CD4-positive, alpha-beta T cell treated with Interleukin-1 beta for 1 hour (primary cell): ENCODE results near the gene PDZK1IP1.
"Not testable (repeated sequence)": the region's sequence is repeated elsewhere in the genome, so short reads cannot be mapped to it uniquely, and the experiment has no call there.

Experiments used
- DNase-seq, 2 donors: peaks; one replicate each; pipeline ENCODE4 v3.0.0-alpha.2; 2020 to 2022

Gene PDZK1IP1

DNA sequence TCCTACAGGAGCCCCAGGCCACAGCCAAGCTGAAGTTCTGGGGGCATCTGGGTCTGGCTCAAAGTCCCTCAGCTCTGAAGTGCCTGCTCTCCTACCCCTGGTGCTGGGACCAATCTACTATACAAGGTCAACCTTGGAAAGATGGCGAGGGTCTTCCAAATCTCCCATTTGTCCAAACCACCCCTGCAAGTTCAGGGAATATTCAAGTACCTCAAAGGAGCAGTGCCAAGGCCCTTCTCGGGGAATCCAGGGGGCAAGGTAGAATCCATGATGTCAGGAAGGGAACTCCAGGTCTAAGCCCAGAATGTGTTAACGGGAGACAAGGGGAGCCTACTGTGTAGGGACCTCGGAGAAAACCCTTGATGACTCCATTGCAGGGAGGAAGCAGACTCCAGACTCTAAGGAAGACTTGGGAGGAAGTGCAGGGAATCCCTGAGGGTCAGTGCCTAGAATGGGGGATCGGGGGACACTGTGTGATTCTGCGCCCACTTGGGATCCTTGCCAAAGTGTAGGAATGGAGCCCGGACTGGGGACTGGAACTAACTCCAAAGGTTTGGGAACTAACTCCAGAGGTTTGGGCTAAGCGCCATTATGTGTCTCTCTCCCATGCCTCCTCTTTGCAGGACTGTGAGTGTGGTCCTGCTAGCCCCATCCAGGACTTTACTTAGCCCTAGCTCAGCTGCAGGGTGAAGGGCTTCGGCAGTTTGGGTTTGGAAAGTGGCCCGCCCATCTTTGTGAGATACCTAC, 33.5 kb upstream of the PDZK1IP1 start:
- no peak for DNase-seq

DNA sequence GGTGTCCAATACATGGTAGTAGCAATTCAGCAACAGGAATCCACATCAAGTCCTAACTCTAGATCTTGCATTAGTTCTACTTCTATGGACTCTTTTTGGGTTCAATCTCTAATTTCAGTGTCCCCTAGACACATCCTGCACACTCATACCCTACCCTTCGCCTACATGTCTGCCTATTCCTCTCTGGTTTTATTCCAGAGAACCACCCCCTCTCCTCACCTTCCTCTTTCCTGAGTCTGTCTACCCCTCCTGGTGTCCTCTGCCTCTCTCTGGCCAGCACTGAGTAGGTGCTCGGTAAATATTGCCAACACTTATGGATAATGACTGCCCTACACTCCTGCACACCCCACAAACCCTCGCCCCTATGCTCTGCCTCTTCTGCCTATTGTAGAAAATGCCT, 32.6 kb upstream of the PDZK1IP1 start:
- DNase-seq, result no peak

DNA sequence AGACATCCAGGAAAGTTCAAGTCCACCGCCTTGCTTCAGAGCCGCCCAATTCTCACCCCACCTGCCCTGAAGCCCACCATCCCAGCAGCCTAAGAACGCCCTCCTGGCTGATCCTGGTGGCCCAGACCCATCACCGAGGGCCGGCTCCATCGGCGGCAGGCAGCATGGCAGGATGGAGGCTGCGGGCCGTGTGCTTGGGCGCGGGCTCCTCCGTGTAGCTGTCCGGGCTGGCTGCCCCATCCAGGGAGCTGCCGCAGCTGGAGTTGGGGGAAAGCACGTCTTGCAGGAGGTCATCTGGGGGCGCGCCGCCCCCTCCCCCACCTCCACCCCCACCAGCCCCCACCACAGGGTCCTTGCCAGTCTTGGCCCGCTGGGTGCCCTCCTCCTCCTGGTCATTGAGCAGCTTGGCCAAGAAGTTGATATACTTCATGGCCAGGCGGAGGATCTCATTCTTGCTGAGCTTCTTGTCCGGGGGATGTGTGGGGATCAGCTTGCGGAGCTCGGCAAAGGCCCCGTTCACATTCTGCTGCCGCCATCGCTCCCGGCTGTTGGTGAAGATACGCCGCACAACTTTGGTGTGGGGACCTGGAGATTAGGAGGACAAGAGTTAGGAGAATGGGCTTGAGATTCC, 29.9 kb upstream of the PDZK1IP1 start:
- DNase-seq, result no peak

DNA sequence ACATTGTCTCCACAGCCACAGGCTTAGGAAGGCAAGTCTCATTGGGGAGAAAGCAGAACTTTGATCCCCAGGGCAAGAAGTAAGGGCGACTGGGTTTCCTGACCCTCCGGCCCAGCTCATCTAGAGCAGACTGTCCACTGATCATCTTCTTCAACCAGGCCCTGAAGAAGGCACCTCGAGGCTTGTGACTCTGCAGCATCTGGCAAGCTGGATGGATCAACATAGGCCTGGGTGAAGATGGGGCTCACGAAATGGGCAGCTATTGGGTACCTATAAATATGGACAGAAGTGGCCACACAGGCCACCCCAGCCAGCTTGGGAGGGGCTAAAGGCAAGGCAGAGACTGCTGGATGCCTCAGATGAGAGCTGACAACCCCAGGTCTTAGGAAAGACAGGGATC, 29.2 kb upstream of the PDZK1IP1 start:
- DNase-seq, result no peak

DNA sequence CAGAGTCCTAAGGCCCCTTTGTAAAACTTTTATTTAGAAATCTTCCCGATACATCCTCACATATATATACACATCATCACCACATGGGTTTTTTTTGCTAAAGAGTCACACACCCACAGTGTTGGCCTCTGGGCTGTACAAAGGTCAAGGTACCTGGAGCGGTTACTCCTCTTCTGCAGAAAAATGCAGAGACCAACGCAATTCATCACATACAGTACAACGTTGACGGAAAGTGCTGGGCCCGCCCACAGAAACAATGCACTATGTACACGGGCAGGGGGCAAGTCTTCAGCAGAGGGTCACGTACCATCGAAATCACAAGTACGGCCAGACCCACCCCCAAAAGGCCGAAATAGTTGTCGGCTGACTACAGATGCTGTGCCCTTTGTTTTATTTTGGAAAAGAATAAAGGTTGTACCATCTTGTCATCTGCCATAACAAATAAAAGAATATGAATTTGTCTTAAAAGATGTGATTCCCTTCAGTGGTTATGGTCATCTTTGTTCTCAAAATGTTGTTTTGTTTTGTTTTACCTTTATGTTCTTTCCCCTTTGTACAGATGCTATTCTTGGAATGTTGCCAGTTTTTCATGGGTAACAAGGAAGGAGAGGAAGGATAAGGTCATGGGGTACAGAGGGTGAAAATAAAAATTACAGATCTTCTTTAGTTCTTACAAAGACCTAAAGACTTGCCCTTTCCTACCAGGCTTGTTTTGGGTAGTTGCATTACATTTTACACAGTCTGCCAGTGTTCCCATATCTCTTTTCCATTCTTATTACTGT, 26.6 kb upstream of the PDZK1IP1 start:
- no peak for DNase-seq

DNA sequence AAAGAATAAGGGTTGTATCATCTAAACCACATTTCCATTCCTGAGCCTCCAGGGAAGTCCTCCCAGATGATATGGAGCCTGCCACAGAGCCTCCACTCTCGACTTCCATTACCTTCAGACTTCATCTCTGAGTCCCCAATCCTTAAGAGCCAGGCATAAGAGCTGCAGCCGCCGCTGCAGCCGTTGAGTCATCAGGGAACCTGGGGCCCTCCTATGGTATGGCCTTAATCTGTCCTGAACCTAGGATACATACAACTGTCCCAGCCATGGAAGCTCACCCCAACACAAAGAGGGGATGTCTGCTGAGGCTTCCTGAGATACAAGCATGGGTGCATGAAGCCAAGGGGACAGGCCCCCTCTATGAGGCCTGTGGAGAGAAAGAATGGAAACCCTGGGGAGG, 25.9 kb upstream of the PDZK1IP1 start:
- no peak for DNase-seq

DNA sequence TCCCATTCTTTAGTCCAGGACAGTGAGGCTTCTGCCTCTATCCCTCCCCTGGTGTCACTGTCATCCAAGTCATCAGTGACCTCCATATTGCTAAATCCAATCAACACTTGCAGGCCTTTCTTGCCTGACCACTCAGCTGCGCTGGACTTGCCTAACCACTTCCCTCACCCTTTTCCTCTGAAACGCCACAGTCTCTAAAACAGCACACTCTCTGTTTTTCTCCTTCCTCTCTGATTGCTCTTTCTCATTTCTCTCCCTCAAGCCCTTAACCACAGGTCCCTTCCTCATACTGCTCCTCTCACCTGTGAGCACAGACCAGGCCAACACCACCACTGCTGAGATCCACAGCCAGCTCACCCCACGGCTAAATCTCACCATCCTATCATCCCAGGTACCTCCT, 24.7 kb upstream of the PDZK1IP1 start:
- DNase-seq, result no peak

DNA sequence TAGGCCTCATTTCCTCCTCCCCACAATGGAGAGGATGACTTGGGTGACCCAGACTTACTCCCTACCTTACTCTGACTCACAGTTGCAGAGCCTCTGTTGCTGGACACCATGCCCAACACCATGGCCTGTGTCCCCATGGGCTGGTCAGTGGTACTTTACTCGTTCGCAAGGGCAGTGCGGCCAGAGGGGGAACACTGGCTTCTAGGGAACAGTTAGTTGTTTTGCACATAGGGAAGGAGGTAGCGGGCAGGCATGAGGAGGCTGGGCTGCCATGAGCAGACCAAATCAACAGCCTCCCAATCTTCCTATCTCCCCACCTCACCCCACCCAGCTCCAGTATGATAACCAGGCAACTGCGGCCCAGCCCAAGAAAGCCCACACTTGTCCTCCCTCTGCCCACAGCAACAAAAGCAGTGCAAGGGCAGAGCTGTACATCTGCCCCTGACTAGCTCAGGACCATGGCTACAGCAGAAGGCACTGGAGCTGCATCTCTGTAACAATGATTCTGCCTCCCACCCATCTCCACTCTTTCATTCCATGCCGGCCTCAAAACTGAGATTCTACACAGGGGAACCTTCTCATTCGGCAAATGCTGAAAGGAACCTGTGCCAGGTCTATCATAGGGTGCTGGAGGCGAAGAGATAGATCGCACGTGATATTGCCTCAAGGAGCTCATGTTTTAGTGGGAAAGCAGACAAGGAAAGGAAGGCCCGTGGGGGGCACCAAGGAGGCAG, 23.6 kb upstream of the PDZK1IP1 start:
- no peak for DNase-seq

DNA sequence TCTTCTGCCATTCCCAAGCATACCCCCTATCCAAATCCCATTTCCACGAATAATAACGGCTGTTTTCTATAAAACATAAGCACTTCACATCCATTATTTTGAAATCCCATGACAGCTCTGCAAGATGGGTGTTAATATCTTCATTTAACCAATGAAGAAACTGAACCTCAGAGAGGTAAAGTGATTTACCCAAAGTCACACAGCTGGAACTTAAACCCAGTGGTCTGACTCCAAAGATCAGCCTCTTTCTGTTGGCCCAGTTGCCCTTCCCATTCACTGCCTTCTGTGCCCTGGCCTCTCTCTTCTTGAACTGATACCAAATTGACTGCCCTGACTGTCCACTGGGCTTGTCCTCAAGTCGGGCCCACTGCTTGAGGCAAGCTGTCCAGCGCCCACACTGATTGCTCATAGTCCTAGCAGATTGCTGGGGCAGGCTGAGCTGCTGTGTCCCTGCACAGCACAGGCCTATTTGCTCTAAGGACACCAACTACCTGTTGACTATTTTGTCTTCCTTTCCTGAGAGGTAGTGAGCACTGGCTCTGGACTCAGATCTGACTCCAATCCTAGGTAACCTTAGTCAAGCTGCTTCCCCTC, 22.9 kb upstream of the PDZK1IP1 start:
- no peak for DNase-seq

DNA sequence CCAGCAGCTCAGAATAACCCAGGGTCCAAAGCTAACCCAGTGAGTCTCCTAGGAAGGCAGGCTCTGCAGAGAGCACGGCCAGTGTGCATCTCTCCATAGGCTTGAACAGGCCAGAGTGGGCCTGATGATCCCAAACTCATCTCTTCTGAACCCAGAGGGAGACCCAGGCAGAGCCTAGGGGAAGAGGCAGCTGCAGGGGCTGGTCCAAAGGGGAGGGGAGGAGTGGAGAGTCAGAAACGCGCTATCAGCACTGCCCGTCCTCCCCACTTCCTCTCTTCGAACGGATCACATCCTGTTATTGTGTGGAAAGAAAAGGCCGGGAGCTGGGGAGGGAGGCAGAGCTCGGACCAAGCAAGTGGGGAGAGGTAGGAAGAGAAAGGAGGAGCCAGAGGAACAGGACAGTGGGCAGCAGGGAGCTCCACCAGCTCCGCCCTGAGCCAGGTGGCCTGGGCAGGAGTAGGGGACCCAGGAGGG, 22.0 kb upstream of the PDZK1IP1 start:
- DNase-seq, result no peak

DNA sequence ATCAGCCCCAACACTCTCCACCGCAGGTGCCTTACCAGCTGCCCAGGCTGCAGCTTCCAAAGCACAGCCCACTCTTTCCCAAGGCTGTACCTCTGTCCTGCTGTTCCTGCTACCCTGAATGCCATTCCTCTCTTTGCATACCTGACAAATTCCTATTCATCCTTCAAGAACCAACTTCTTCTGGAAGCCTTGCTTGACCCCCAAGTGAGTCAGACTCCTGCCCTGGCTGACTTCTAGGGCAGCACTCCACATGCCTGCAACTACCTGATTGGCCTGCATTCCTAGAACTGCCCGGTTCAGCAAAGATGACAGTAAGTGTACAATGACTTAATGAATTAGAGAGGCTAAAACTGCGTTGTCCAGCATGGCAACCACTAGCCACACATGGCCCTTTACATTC, 20.8 kb upstream of the PDZK1IP1 start:
- no peak for DNase-seq

DNA sequence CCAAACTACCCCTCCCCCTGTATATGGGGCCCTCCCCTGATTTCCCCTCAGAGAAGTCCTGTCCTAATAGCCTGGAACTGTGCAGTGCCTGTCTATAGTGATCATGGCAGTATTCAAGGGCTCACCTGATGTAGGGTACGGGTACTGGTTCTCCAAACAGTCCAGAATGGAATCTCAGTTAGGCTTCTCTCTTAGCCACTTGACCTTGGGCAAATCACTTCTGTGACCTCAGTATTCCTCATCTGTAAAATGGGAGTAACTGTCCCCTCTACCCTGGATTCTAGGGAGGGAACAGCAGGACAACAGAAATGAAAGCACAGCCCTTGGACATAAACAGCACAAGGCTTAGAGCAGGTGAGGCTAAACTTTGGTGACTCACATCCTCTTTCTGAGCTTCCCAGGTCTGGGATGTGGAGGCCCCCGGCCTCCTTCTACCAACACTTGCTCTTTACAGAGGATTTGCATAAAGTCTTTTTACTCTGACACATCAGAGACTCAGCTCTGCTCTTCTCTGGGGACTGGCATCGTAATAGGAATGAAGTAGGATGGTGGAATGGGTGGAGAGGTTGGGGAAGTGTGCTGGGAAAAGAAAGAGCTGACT, 20.0 kb upstream of the PDZK1IP1 start:
- DNase-seq, result no peak

DNA sequence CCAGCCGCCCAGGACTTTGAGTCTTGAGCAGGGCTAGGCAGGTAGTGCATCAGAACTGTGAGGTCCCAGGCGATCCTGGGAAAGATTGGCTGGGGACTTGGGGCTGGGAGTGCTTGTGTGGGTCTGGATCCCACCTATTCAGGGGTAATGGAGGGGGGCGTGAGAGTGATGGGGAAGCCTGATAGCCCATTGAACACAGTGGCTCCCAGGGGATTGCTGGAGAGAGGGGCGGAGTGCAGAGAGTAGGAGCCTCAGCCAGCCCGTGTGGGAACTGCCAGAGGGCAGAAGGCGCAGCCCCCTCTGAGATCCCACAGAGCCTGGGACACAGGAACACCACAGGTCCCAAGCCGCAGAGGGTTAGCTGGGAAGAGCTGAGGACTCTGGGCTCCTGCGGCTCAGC, 19.3 kb upstream of the PDZK1IP1 start:
- no peak for DNase-seq

DNA sequence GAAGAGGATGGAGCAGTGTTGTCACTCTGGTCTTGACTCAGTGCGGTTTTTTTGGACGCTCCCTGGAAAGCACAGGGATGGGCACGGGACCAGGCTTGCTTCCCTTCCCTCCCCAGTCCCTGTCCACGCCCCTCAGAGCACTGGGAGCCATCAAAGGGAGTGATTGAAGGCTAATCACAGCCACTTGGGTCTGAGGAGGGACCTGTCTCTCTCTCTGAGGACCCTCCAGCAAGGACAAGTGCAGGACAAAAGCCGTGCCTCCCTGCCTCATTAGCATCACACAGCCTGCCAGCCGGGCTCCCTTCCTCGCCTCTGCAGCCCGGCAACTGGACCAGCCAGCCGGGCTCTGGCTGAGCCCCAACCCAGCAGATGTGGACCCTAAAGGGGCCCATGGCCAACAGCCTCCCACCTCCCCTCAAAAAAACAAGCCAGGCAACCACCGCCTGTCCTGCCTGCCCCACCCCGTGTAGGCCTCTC, 18.6 kb upstream of the PDZK1IP1 start:
- no peak for DNase-seq

DNA sequence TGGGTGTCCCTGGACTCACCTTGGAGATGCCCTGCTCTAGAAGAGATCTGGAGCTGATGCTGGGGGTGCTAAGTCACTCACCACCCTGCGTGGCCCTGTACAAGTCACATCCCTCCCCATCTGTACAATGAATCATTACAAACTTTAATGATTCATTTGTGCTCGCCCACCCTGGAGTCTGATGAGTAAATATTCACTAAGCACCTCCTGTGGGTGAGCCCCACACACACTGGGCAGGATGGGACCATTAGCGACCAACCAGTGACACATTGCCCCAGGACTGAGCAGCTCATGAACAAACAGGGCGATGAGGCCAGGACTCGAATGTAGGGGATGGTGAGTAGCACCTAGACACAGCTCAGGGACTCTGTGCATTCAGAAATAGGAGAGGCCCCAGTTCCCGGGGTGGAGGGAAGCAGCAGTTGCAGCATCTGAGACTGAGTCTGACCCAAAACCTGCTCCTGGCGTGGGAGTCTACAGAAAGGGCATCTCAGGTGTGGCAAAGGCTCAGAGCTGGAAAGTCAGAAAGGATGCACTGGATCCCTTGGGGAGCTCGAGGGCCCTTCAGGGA, 18.1 kb upstream of the PDZK1IP1 start:
- no peak for DNase-seq

DNA sequence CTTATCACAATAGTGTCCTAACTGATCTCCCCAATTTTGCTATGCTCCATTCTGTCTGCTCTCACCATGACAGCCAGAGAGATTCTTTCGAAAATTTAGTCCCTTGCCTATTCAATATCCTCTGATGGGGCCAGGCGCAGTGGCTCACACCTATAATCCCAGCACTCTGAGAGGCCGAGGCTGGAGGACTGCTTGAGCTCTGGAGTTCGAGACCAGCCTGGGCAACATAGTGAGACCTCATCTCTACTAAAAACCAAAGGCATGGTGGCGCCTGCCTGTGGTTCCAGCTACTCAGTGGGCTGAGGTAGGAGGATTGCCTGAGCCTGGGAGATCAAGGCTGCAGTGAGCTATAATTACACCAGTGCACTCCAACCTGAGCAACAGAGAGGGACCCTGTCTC, 16.1 kb upstream of the PDZK1IP1 start:
- no peak for DNase-seq

DNA sequence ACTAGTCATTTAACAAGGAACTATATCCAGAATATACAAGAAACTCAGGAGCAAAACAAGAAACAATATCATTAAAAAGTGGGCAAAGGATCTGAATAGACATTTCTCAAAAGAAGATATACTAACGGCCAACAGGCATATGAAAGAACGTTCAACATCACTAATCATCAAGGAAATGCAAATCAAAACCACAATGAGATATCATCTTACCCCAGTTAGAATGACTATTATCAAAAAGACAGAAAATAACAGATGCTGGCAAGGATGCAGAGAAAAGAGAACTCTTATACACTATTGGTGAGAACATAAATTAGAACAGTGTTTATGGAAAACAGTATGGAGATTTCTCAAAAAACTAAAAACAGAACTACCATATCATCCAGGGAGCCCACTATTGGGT, 13.7 kb upstream of the PDZK1IP1 start:
- not testable (repeated sequence) for DNase-seq

DNA sequence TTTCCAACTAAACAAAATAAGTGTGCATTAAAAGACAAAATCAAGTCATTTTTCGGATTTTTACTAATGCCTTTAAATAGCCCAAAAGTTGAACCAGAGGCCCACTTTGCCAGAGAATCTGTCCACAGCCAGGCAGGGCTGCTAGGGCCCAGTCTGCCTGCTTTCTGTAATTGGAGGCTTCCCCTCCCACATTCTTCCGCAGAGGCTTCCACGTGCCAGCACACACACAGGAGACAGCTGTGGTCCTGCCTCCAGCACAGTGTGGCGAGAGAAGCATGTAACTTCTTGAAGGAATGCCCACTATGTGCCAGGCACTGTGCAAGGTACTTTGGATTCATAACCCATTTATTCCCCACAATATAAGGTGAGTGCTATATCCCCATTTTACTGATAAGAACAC, 11.3 kb upstream of the PDZK1IP1 start:
- DNase-seq, result no peak

DNA sequence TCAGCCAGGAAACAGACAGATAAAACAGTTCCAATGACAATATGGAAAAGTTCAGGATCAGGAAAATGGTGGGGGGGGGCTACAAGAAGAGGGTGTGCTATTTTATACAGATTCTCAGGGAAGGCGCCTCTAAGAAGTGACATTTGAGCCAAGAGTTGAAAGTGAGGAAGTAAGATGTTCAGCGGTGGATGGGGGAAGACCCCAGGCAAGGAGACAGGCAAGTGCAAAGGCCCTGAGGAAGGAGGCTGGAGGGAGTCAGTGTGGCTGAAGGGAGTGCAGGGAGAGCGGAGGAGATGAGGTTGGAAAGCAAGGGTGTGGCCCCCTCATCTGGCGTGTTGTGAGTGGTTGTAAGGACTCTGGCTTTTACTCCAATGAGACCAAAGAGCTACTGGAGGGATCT, 8.4 kb upstream of the PDZK1IP1 start:
- no peak for DNase-seq

DNA sequence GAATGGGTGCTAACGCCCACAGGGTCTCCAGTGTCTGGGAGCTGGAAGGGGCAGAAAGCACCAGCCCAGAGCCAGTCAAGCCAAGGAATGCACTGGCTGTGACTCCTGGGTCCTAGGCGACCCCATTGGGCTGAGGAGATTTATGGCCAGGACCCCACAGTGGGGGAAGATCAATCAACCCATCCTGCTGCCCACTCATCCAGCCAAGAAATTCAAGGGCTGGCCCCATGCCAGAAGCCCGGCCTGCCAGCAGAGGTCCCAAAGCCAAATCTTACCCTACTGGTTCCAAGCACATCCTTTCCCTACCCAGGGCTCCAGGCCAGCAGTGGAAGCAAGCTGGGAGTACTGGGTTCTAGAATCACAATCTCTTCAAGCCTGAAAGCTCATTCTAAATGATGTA, 6.8 kb upstream of the PDZK1IP1 start:
- no peak for DNase-seq

DNA sequence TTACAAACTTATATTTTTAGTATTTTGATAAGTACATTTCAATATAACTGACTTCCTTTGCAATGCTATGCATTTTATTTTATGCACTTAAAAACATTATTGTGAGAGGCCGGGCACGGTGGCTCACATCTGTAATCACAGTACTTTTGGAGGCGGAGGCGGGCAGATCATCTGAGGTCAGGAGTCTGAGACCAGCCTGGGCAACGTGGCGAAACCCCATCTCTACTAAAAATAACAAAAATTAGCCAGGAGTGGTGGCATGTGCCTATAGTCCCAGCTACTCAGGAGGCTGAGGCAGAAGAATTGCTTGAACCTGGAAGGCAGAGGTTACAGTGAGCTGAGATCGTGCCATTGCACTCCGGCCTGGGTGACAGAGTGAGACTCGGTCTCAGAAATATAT, 6.1 kb upstream of the PDZK1IP1 start:
- DNase-seq, result not testable (repeated sequence)

DNA sequence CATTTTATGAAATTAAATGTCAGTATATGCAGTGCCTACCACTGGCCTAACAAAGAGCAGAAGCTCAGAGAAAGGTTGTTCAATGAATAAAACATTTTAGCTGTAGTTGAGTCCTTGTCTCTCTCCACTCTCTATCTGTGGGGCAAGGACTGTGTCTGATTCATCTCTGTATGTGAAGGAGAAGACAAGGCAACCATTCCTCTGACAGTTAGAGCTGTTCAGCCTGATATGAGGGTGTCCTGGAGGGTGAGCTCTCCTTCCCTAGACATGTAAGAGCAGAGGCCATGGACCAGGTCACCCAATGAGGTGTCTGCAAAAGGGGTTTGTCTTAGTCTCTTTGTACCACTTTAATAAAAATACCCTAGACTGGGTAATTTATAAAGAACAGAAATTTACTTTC, 4.5 kb upstream of the PDZK1IP1 start:
- no peak for DNase-seq
